ENCODE data around the gene PHF19. TPM values are rescaled to one million over a fixed set of nuclear protein-coding genes. Genes with fewer than 3 reads are reported as not detected.

Gene PHF19
- total and polyA plus RNA-seq, 2 of the 8 experiments (the other 6 are each of a cell fraction or from before 2014, with no cell fraction given): 28.2 to 31.8 TPM

DNA sequence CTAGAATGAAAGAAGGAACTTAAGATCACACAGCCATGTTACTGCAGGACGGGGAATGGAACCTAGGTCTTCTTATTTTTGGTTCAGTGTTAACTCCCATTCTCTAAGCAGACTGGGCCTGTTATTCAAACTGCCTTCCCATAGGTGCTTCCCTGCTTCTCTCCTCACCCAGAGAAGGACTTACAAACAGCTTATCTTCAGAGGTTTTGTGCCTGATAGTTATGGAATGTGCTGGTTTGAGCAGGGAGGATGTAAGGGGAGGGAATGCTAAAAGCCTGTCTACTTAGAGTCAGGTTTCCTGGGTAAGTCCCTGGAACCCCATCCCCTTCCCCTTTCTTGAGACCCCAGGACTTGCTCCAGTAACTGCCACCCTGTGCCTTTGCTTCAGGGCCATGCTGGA, 30.1 kb downstream of the PHF19 start (continued):
- TF ChIP-seq, protein P1, sequence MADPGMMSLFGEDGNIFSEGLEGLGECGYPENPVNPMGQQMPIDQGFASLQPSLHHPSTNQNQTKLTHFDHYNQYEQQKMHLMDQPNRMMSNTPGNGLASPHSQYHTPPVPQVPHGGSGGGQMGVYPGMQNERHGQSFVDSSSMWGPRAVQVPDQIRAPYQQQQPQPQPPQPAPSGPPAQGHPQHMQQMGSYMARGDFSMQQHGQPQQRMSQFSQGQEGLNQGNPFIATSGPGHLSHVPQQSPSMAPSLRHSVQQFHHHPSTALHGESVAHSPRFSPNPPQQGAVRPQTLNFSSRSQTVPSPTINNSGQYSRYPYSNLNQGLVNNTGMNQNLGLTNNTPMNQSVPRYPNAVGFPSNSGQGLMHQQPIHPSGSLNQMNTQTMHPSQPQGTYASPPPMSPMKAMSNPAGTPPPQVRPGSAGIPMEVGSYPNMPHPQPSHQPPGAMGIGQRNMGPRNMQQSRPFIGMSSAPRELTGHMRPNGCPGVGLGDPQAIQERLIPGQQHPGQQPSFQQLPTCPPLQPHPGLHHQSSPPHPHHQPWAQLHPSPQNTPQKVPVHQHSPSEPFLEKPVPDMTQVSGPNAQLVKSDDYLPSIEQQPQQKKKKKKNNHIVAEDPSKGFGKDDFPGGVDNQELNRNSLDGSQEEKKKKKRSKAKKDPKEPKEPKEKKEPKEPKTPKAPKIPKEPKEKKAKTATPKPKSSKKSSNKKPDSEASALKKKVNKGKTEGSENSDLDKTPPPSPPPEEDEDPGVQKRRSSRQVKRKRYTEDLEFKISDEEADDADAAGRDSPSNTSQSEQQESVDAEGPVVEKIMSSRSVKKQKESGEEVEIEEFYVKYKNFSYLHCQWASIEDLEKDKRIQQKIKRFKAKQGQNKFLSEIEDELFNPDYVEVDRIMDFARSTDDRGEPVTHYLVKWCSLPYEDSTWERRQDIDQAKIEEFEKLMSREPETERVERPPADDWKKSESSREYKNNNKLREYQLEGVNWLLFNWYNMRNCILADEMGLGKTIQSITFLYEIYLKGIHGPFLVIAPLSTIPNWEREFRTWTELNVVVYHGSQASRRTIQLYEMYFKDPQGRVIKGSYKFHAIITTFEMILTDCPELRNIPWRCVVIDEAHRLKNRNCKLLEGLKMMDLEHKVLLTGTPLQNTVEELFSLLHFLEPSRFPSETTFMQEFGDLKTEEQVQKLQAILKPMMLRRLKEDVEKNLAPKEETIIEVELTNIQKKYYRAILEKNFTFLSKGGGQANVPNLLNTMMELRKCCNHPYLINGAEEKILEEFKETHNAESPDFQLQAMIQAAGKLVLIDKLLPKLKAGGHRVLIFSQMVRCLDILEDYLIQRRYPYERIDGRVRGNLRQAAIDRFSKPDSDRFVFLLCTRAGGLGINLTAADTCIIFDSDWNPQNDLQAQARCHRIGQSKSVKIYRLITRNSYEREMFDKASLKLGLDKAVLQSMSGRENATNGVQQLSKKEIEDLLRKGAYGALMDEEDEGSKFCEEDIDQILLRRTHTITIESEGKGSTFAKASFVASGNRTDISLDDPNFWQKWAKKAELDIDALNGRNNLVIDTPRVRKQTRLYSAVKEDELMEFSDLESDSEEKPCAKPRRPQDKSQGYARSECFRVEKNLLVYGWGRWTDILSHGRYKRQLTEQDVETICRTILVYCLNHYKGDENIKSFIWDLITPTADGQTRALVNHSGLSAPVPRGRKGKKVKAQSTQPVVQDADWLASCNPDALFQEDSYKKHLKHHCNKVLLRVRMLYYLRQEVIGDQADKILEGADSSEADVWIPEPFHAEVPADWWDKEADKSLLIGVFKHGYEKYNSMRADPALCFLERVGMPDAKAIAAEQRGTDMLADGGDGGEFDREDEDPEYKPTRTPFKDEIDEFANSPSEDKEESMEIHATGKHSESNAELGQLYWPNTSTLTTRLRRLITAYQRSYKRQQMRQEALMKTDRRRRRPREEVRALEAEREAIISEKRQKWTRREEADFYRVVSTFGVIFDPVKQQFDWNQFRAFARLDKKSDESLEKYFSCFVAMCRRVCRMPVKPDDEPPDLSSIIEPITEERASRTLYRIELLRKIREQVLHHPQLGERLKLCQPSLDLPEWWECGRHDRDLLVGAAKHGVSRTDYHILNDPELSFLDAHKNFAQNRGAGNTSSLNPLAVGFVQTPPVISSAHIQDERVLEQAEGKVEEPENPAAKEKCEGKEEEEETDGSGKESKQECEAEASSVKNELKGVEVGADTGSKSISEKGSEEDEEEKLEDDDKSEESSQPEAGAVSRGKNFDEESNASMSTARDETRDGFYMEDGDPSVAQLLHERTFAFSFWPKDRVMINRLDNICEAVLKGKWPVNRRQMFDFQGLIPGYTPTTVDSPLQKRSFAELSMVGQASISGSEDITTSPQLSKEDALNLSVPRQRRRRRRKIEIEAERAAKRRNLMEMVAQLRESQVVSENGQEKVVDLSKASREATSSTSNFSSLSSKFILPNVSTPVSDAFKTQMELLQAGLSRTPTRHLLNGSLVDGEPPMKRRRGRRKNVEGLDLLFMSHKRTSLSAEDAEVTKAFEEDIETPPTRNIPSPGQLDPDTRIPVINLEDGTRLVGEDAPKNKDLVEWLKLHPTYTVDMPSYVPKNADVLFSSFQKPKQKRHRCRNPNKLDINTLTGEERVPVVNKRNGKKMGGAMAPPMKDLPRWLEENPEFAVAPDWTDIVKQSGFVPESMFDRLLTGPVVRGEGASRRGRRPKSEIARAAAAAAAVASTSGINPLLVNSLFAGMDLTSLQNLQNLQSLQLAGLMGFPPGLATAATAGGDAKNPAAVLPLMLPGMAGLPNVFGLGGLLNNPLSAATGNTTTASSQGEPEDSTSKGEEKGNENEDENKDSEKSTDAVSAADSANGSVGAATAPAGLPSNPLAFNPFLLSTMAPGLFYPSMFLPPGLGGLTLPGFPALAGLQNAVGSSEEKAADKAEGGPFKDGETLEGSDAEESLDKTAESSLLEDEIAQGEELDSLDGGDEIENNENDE (IDR thresholded peaks at IDR 0.05; ENCODE audit: insufficient replicate concordance, low read length): no peak
- no peak for TF ChIP-seq RAD21 (IDR thresholded peaks at IDR 0.05 in 1 of 2, conservative IDR thresholded peaks at IDR 0.05 in 1 of 2; ENCODE audit: low read depth in 2 of 2, low read length in 2 of 2)
- TF ChIP-seq, protein P2, sequence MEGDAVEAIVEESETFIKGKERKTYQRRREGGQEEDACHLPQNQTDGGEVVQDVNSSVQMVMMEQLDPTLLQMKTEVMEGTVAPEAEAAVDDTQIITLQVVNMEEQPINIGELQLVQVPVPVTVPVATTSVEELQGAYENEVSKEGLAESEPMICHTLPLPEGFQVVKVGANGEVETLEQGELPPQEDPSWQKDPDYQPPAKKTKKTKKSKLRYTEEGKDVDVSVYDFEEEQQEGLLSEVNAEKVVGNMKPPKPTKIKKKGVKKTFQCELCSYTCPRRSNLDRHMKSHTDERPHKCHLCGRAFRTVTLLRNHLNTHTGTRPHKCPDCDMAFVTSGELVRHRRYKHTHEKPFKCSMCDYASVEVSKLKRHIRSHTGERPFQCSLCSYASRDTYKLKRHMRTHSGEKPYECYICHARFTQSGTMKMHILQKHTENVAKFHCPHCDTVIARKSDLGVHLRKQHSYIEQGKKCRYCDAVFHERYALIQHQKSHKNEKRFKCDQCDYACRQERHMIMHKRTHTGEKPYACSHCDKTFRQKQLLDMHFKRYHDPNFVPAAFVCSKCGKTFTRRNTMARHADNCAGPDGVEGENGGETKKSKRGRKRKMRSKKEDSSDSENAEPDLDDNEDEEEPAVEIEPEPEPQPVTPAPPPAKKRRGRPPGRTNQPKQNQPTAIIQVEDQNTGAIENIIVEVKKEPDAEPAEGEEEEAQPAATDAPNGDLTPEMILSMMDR (IDR thresholded peaks at IDR 0.05; ENCODE audit: control extremely low read depth in 1 of 3, insufficient read depth in 1 of 3, low read depth in 1 of 3, low read length in 3 of 3): no peak
- TF ChIP-seq CBX8 (IDR thresholded peaks at IDR 0.05; ENCODE audit: borderline replicate concordance, low read depth, low read length): no peak
- no peak for TF ChIP-seq EZH2 (IDR thresholded peaks at IDR 0.05; ENCODE audit: low read depth, low read length, severe bottlenecking)
- TF ChIP-seq EGR1 (IDR thresholded peaks at IDR 0.05; ENCODE audit: borderline replicate concordance, low read depth, low read length): no peak
- TF ChIP-seq GABPA (IDR thresholded peaks at IDR 0.05; ENCODE audit: borderline replicate concordance, insufficient read depth, low read length): no peak
- no peak for TF ChIP-seq BACH1 (IDR thresholded peaks at IDR 0.05; ENCODE audit: low read length)
- TF ChIP-seq POU5F1 (IDR thresholded peaks at IDR 0.05; ENCODE audit: low read depth, low read length): no peak
